ENCODE data around the gene HAPSTR1. TPM values are rescaled to one million over a fixed set of nuclear protein-coding genes. Genes with fewer than 3 reads are reported as not detected.
A peak's percentile ranks its signal among the peaks of the same experiment; 100 is the strongest.

The HAPSTR1 gene
- total and polyA plus RNA-seq, 10 donors, result 7.3 to 84.1 (median 74.3) TPM

GRCh38 chr16:9092282-9092977 lies 986 bp downstream of the HAPSTR1 start:
- H3K4me3 ChIP-seq, result peak overlapping the region; percentile 63 to 96 (median 83)
- peak overlapping the region; percentile 97 to 100 (median 100) for H3K27ac ChIP-seq
- peaks cover 39 to 62% (median 55%) of the 10 kb centered on the region in 6 donors for H3K4me1 ChIP-seq
- no peaks in the 10 kb centered on the region for H3K9me3 ChIP-seq
- H3K27me3 ChIP-seq (replicated peaks in 1 of 7), result no peaks in the 10 kb centered on the region
- no peak for TF ChIP-seq POLR2A (IDR thresholded peaks at IDR 0.05)
- TF ChIP-seq POLR2AphosphoS5 (IDR thresholded peaks at IDR 0.05), result peak in 2 of 3 donors; percentile 35 to 71
- TF ChIP-seq CTCF (IDR thresholded peaks at IDR 0.05 in 8 of 11, conservative IDR thresholded peaks at IDR 0.05 in 3 of 11), result peak in 4 of 11 experiments; percentile 18 to 27 (median 22)
- peak; percentile 94 for DNase-seq
- intact Hi-C loops (cut with DNase I; ENCODE audit: low total_unique reads), result loop anchor here (10.0 kb wide), 1 partner anchor 128 kb away; the partner anchor contains the start of gene USP7
- peaks cover 0 to 39% (median 13%) of the 10 kb centered on the region in 6 donors for H3K36me3 ChIP-seq
- 0 to 1% (median 1%) methylated on average over 16 to 64 of the region's 64 CpGs for WGBS, 5 donors

- intact Hi-C loops (cut with DNase I; ENCODE audit: low total_unique reads), result loop anchor here (10.0 kb wide), 1 partner anchor 128 kb away; the partner anchor contains the start of gene USP7
- no peaks in the 10 kb centered on the region for H3K9me3 ChIP-seq
- no peaks in the 10 kb centered on the region for H3K27me3 ChIP-seq (replicated peaks in 1 of 7)
- peak overlapping the region; percentile 63 to 96 (median 83) for H3K4me3 ChIP-seq
- peaks cover 44 to 67% (median 60%) of the 10 kb centered on the region in 6 donors for H3K4me1 ChIP-seq
- DNase-seq, result peak; percentile 86
- peaks cover 0 to 44% (median 17%) of the 10 kb centered on the region in 6 donors for H3K36me3 ChIP-seq
- TF ChIP-seq CTCF (IDR thresholded peaks at IDR 0.05 in 8 of 11, conservative IDR thresholded peaks at IDR 0.05 in 3 of 11) (no peak), POLR2AphosphoS5 (IDR thresholded peaks at IDR 0.05) (no peak), POLR2A (IDR thresholded peaks at IDR 0.05) (no peak)
- WGBS, 5 donors, result 1 to 2% (median 1%) methylated on average over 17 to 18 of the region's 18 CpGs
- H3K27ac ChIP-seq, result peak overlapping the region; percentile 97 to 100 (median 100)
Measured at GRCh38 chr16:9092978-9093344, 1.5 kb downstream of the HAPSTR1 start.

GRCh38 chr16:9094011-9094846 lies 2.8 kb downstream of the HAPSTR1 start:
- Histone ChIP-seq H3K4me1 (peaks cover 55 to 80% (median 73%) of the 10 kb centered on the region in 6 donors), H3K27ac (peak overlapping the region in 7 of 8 donors; percentile 97 to 100 (median 100)), H3K4me3 (peak overlapping the region; percentile 63 to 96 (median 83)), H3K9me3 (no peaks in the 10 kb centered on the region), H3K36me3 (peaks cover 0 to 57% (median 18%) of the 10 kb centered on the region in 6 donors), H3K27me3 (replicated peaks in 1 of 7) (no peaks in the 10 kb centered on the region)
- no peak for DNase-seq
- no peak for TF ChIP-seq POLR2A (IDR thresholded peaks at IDR 0.05)
- no peak for TF ChIP-seq CTCF (IDR thresholded peaks at IDR 0.05 in 8 of 11, conservative IDR thresholded peaks at IDR 0.05 in 3 of 11)
- no peak for TF ChIP-seq POLR2AphosphoS5 (IDR thresholded peaks at IDR 0.05)
- 26 to 42% (median 30%) methylated on average over 8 of the region's 8 CpGs for WGBS, 5 donors
- intact Hi-C loops (cut with DNase I; ENCODE audit: low total_unique reads), result loop anchor here (10.0 kb wide), 1 partner anchor 129 kb away; the partner anchor contains the start of gene USP7

Measured in spleen (tissue), 11 donors.